HG03103 (cell line): ENCODE data around the gene PCNX1.
"Not testable (repeated sequence)": the region's sequence is repeated elsewhere in the genome, so short reads cannot be mapped to it uniquely, and the experiment has no call there.

ENCODE experiments used
- ATAC-seq: cut with Tn5 transposase; IDR thresholded peaks from one replicate; pipeline ENCODE4 v1.9.1; 2021; ENCODE audit warnings: low read depth; ENCODE audit not compliant: unreplicated experiment

The PCNX1 gene

GRCh38 chr14:71140157-71140556 is 232.9 kb downstream of the PCNX1 start:
- no peak for ATAC-seq

GRCh38 chr14:71141701-71142374 is 234.6 kb downstream of the PCNX1 start:
- ATAC-seq: no peak

- no peak for ATAC-seq
Measured at GRCh38 chr14:71142375-71143038, 235.2 kb downstream of the PCNX1 start.

- ATAC-seq: no peak
Measured at GRCh38 chr14:71143381-71144290, 236.4 kb downstream of the PCNX1 start.

- not testable (repeated sequence) for ATAC-seq
Measured at GRCh38 chr14:71147335-71147734, 240.1 kb downstream of the PCNX1 start.

- no peak for ATAC-seq
Measured at GRCh38 chr14:71148627-71149026, 241.4 kb downstream of the PCNX1 start.

GRCh38 chr14:71150737-71151136 is 243.5 kb downstream of the PCNX1 start:
- no peak for ATAC-seq

GRCh38 chr14:71155743-71156142 is 248.5 kb downstream of the PCNX1 start:
- no peak for ATAC-seq

- ATAC-seq: no peak
Measured at GRCh38 chr14:71163050-71163841, 256.0 kb downstream of the PCNX1 start.

- no peak for ATAC-seq
Measured at GRCh38 chr14:71163842-71164629, 256.8 kb downstream of the PCNX1 start.
